Ovary (tissue), 9 donors: Measurements from ENCODE around the gene KIF23. TPM values are rescaled to one million over a fixed set of nuclear protein-coding genes. Genes with fewer than 3 reads are reported as not detected.

ENCODE experiments used
- DNase-seq, 5 donors: peaks; one replicate each; pipeline ENCODE4 v3.0.0-alpha.2; 2019 to 2020
- H3K27ac ChIP-seq, 2 donors: fragments of 200-600 bp; one replicate each; pipeline versions ENCODE4 v1.5.1 to v1.8.0; 2019 to 2022
- H3K27me3 ChIP-seq: fragments of 200-600 bp; one replicate; pipeline ENCODE4 v1.8.0; 2022
- H3K36me3 ChIP-seq: fragments of 200-600 bp; sonication (generic); one replicate; pipeline ENCODE4 v1.5.1; 2019
- H3K4me1 ChIP-seq: one replicate; pipeline ENCODE4 v1.8.1; 2013; ENCODE audit warnings: mild to moderate bottlenecking, moderate library complexity; ENCODE audit not compliant: insufficient read depth
- H3K4me3 ChIP-seq: fragments of 200-600 bp; sonication (generic); one replicate; pipeline ENCODE4 v1.5.1; 2017
- H3K9me3 ChIP-seq, 2 donors: fragments of 200-600 bp in 1 of 2; sonication (generic) in 1 of 2; one replicate each; pipeline versions ENCODE4 v1.5.1 to v1.8.1; 2013 to 2019; ENCODE audit warnings: mild to moderate bottlenecking in 1 of 2, moderate library complexity in 1 of 2
- EP300 ChIP-seq: sonication (generic); formaldehyde crosslinking; IDR thresholded peaks from one replicate; pipeline ENCODE4 v1.6.1; 2017; ENCODE audit warnings: antibody characterized with exemption
- POLR2A ChIP-seq: fragments of 450-650 bp; IDR thresholded peaks from one replicate; pipeline ENCODE4 v1.6.1; 2017; ENCODE audit warnings: antibody characterized with exemption, mild to moderate bottlenecking, moderate library complexity
- WGBS, 3 donors: extraction: QIAGEN DNeasy Blood & Tissue Kit in 1 of 3; methylation state at CpG; one replicate each; pipeline versions ENCODE4 v1.1.5 to v1.1.7; 2013 to 2017; 5-methylcytosine and 5-hydroxymethylcytosine counted together
- intact Hi-C, 4 donors: fragments of 100-400 bp; cut with DNase I; formaldehyde crosslinking; loops; one replicate each; pipeline versions ENCODE4 v1.11.0 to v1.15.1; 2022 to 2023
- polyA plus RNA-seq, 2 donors: library from polyadenylated mRNA; stranded (reverse); fragments of 200-250 nt in 1 of 2; fragments of 350-450 nt in 1 of 2; fragmentation: Illumina TruSeq in 1 of 2; extraction: RNeasy Lipid Tissue Mini Kit (QIAGEN cat#74804) in 1 of 2; gene quantifications; one replicate each; pipeline ENCODE4 v1.2.3, GENCODE V29; 2013 to 2014
- total RNA-seq, 7 donors: library from RNA; depleted of rRNA in 2 of 7; stranded (reverse); fragments of >200 nt in 2 of 7; fragmentation: NEBNext Ultra II Directional in 3 of 7; extraction: Animal tissue kit (Norgen Biotek cat#: 25700) in 3 of 7; gene quantifications; one replicate each; pipeline versions ENCODE4 v1.1.0 to v1.2.4, GENCODE V29; 2016 to 2023
- TF ChIP-seq, protein P1 (sequence below), 3 donors: fragments of 450-650 bp in 2 of 3; fragments of 200-600 bp in 1 of 3; IDR thresholded peaks; one replicate each; pipeline versions ENCODE4 v1.5.1 to v1.8.0; 2016 to 2022; ENCODE audit warnings: antibody characterized with exemption in 3 of 3, mild to moderate bottlenecking in 1 of 3
- donor health status: DM: no; HTN: no; CAD: no; lungs with moderate emphysema.
- donor health status: DM: no; HTN: no; CAD: no.
- donor health status: Bipolar disorder and iron deficiency.
- donor health status: DM: yes; HTN: yes; CAD: no.
- donor health status: DM: no; HTN: no; CAD: no.
- donor health status: DM: yes; HTN: yes; CAD: no.

The KIF23 gene
- total and polyA plus RNA-seq, 9 donors, result 0.51 to 3.1 (median 1.0) TPM

- DNase-seq, result no peak
- TF ChIP-seq, protein P1, sequence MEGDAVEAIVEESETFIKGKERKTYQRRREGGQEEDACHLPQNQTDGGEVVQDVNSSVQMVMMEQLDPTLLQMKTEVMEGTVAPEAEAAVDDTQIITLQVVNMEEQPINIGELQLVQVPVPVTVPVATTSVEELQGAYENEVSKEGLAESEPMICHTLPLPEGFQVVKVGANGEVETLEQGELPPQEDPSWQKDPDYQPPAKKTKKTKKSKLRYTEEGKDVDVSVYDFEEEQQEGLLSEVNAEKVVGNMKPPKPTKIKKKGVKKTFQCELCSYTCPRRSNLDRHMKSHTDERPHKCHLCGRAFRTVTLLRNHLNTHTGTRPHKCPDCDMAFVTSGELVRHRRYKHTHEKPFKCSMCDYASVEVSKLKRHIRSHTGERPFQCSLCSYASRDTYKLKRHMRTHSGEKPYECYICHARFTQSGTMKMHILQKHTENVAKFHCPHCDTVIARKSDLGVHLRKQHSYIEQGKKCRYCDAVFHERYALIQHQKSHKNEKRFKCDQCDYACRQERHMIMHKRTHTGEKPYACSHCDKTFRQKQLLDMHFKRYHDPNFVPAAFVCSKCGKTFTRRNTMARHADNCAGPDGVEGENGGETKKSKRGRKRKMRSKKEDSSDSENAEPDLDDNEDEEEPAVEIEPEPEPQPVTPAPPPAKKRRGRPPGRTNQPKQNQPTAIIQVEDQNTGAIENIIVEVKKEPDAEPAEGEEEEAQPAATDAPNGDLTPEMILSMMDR (IDR thresholded peaks at IDR 0.05), result no peak
- TF ChIP-seq POLR2A (no peak), EP300 (no peak)
- no peaks in the 10 kb centered on the region for H3K36me3 ChIP-seq
- no peak overlapping the region for H3K27ac ChIP-seq
- no peaks in the 10 kb centered on the region for H3K27me3 ChIP-seq
- no peaks in the 10 kb centered on the region for H3K4me1 ChIP-seq
- no peaks in the 10 kb centered on the region for H3K9me3 ChIP-seq
- intact Hi-C loops, result no loop called here
- WGBS, 3 donors, result 88 to 91% (median 89%) methylated on average over 18 of the region's 18 CpGs
- H3K4me3 ChIP-seq, result no peak overlapping the region
Observed at GRCh38 chr15:69434679-69435078, 20.5 kb downstream of the KIF23 start.

GRCh38 chr15:69435985-69436384, 21.8 kb downstream of the KIF23 start:
- no peaks in the 10 kb centered on the region for H3K4me1 ChIP-seq
- H3K36me3 ChIP-seq, result no peaks in the 10 kb centered on the region
- WGBS, 3 donors, result 94 to 97% (median 95%) methylated on average over 4 of the region's 4 CpGs
- TF ChIP-seq, protein P1 (IDR thresholded peaks at IDR 0.05), result no peak
- no peak for TF ChIP-seq EP300
- no peak for TF ChIP-seq POLR2A
- DNase-seq, result no peak
- H3K27me3 ChIP-seq, result no peaks in the 10 kb centered on the region
- intact Hi-C loops, result no loop called here
- H3K9me3 ChIP-seq, result no peaks in the 10 kb centered on the region
- H3K27ac ChIP-seq, result no peak overlapping the region
- H3K4me3 ChIP-seq, result no peak overlapping the region

GRCh38 chr15:69436951-69437350, 22.8 kb downstream of the KIF23 start:
- H3K9me3 ChIP-seq, result no peaks in the 10 kb centered on the region
- no peak for TF ChIP-seq POLR2A
- TF ChIP-seq EP300, result no peak
- TF ChIP-seq, protein P1 (IDR thresholded peaks at IDR 0.05), result no peak
- H3K27me3 ChIP-seq, result no peaks in the 10 kb centered on the region
- H3K36me3 ChIP-seq, result no peaks in the 10 kb centered on the region
- no peak overlapping the region for H3K27ac ChIP-seq
- no peaks in the 10 kb centered on the region for H3K4me1 ChIP-seq
- 94 to 96% (median 96%) methylated on average over 4 of the region's 4 CpGs for WGBS, 3 donors
- intact Hi-C loops, result no loop called here
- no peak for DNase-seq
- no peak overlapping the region for H3K4me3 ChIP-seq

- 44 to 77% (median 64%) methylated on average over 4 of the region's 4 CpGs for WGBS, 3 donors
- intact Hi-C loops, result no loop called here
- no peak for TF ChIP-seq EP300
- TF ChIP-seq POLR2A, result no peak
- TF ChIP-seq, protein P1 (IDR thresholded peaks at IDR 0.05), result no peak
Observed at GRCh38 chr15:69439623-69440022, 25.5 kb downstream of the KIF23 start.

More at GRCh38 chr15:69439623-69440022, 25.5 kb downstream of the KIF23 start:
- Histone ChIP-seq H3K4me3 (no peak overlapping the region), H3K9me3 (no peaks in the 10 kb centered on the region), H3K36me3 (no peaks in the 10 kb centered on the region), H3K4me1 (no peaks in the 10 kb centered on the region), H3K27me3 (no peaks in the 10 kb centered on the region), H3K27ac (no peak overlapping the region)
- DNase-seq, result no peak
